ENCODE results near the gene CALY.

DNA sequence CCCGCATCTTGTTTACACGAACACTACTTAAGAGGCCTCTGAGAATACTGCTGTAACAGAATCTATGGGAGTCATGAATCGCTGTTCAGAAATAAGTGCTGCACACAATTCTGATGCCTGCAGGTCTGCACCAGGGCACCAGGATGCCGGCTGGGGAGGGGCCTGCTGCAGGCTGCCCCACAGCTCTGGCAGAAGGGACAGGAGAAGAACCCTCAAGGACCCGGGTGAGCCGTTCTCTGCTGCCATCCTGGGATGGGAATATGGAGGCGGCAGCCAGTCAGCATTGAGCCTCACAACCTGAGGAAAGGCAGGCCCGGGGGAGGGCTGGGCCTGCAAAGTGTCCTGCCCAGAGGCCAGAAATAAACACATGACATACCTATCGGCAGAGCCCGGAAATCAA is 39.2 kb downstream of the CALY start:
- TF ChIP-seq MXI1 (IDR thresholded peaks at IDR 0.05; ENCODE audit: low read depth, low read length) (no peak), CTCF (IDR thresholded peaks at IDR 0.05) (no peak), EZH2phosphoT487 (IDR thresholded peaks at IDR 0.05; ENCODE audit: borderline replicate concordance, low read depth) (no peak), YY1 (IDR thresholded peaks at IDR 0.05; ENCODE audit: low read depth) (no peak), FOXM1 (IDR thresholded peaks at IDR 0.05; ENCODE audit: low read depth) (no peak), TCF12 (IDR thresholded peaks at IDR 0.05) (no peak), GATA2 (CRISPR knock-in tag; IDR thresholded peaks at IDR 0.05) (no peak), FOXJ3 (CRISPR knock-in tag; IDR thresholded peaks at IDR 0.05) (no peak), TAF1 (IDR thresholded peaks at IDR 0.05; ENCODE audit: borderline replicate concordance, low read depth, low read length) (no peak)
- TF ChIP-seq, protein P1, sequence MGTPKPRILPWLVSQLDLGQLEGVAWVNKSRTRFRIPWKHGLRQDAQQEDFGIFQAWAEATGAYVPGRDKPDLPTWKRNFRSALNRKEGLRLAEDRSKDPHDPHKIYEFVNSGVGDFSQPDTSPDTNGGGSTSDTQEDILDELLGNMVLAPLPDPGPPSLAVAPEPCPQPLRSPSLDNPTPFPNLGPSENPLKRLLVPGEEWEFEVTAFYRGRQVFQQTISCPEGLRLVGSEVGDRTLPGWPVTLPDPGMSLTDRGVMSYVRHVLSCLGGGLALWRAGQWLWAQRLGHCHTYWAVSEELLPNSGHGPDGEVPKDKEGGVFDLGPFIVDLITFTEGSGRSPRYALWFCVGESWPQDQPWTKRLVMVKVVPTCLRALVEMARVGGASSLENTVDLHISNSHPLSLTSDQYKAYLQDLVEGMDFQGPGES (IDR thresholded peaks at IDR 0.05; ENCODE audit: low read depth, low read length): no peak
- TF ChIP-seq, protein P2, sequence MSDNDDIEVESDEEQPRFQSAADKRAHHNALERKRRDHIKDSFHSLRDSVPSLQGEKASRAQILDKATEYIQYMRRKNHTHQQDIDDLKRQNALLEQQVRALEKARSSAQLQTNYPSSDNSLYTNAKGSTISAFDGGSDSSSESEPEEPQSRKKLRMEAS (IDR thresholded peaks at IDR 0.05; ENCODE audit: low read depth): no peak

Data from SK-N-SH (cell line).